Renal pelvis (tissue), 4 donors: Measurements from ENCODE around the gene ALDH1L1. TPM values are rescaled to one million over a fixed set of nuclear protein-coding genes. Genes with fewer than 3 reads are reported as not detected.

Experiments
- DNase-seq: peaks from one replicate; pipeline ENCODE4 v3.0.0-alpha.2; 2013
- polyA plus RNA-seq, 3 donors: library from polyadenylated mRNA; unstranded; fragments of 120-200 nt; gene quantifications; one replicate each; pipeline ENCODE4 v1.2.1, GENCODE V29; 2013; ENCODE audit not compliant: insufficient read length in 3 of 3

Gene ALDH1L1
- polyA plus RNA-seq, 3 donors, result 42.2 to 56.3 (median 46.2) TPM

DNA sequence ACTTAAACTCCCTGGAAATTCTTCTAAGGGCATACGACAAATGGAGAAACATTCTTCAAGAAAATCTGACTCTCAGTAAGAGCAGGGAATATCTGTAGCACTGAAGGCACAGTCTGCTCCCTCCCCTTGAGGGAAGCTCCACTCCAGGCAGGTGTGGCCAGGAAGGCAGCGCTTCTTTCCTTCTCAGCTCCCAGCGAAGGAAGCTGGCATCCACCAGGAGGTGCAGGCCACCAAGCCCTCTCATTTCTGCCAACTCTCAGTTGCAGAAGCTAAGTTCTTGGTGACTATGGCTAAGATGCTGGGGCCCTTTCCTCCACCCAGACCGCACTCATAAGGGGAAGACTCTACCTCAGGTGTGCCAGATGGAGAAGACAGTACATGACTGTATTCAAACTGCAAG lies 58.8 kb downstream of the ALDH1L1 start:
- no peak for DNase-seq

DNA sequence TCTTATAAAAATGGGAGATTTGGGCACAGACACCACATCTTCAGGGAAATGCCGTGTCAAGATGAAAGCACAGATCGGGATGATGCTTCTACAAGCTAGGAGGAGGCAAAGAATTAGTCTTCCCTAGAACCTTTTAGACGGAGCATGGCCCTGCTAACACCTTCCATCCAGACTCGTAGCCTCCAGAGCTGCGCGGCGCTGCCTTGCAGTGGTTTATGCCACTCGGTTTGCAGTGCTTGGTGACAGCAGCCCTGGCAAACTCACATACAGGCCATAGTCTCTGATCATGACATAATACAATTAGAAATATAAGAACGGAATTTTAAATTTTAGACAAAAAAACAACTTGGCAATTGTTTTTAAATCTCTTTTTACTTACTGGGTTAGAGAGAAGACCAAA lies 59.3 kb downstream of the ALDH1L1 start:
- DNase-seq, result no peak

DNA sequence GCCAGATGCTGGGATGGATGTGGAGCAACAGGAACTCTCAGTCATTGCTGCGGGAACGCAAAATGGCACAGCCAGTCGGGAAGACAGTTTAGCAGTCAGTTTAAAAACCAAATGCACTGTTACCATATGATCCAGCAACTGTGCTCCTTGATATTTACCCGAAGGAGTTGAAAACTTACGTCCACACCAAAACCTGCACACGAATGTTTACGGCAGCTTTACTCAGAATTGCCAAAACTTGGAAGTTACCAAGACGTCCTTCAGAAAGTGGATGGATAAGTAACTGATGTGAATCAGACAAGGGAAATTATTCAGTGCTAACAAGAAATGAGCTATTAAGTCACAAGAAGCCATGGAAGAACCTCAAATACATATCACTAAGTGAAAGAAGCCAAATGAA lies 60.4 kb downstream of the ALDH1L1 start:
- no peak for DNase-seq

DNA sequence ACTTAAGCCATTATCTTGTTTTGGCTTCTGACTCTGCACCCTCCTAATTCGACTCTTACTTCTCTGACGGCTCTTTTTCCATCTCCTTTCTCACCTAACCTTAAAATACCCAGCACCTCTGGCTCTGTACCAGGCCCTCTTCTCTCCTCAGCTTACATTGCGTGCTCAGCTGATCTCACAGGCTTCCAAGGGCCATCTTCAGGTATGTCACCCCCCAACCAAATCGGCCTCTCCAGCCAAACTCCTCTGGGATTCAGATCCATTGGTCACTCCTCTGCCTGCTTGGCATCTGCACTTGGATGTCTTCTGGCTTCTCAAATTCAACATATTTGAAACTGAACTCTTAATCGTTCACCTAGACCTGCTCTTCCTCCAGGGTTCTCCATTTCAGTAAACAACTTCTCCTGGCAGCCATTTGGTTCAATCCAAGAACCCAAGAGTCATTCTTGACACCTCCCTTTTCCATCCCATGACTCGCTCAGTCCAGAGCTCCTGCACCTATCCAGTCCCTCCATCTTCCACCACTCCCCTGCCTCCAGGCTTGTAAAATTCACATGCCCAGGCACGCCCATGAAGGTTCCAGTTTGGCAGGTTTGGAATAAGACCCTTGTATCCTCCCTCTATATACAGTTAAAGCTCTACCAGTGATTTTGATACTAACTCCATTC lies 61.2 kb downstream of the ALDH1L1 start:
- DNase-seq, result no peak

DNA sequence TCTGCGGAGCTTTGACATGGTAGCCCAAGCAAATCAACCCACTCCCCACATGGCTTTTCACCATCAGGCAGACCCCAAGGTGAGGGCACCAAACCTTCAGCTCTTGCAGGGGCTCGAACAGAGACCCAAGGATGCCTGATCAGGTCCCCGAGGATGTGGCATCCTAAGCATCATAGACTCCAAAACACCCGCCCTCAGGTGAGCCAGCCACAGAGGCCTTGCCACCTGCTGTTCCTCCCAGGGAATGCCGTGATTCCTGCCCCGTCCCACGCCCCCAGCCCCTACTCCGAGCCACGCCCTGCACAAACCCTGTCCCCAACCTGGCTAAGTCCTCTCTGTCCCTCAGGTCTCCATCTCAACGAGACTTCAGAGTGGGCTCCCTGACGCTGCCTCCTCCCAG lies 61.8 kb downstream of the ALDH1L1 start:
- DNase-seq, result no peak

DNA sequence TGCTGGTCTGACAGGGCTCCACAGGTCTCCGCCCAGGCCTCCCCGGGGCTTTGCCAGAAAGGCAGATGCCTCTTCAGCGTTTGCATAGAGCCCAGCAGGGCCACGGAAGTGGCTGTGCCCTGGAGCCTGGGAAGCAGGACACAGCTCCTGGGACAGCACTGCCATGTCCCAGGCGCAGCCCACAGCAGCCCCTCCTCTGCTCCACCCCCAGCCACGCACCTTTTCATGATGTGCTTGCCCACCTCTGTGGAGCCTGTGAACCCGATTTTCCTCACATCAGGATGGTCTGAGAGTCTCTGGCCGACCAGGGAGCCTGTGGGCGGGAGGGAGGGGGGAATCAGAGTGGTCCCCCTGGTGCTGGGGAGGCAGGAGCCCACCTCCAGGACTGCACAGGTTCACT lies 62.6 kb downstream of the ALDH1L1 start:
- no peak for DNase-seq

DNA sequence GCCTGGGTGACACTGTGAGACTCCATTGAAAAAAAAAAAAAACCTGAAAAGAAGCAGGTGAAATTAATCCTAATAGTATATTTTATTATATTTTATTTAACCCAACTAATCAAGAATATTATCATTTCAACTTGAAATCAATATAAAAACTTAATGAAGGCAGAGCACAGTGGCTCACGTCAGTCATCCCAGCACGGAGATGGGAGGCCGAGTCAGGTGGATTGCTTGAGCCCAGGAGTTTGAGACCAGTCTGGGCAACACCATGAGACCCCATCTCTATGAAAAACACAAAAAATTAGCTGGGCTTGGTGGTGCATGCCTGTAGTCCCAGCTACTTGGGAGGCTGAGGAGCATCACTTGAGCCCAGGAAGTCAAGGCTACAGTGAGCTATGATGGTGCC lies 63.2 kb downstream of the ALDH1L1 start:
- no peak for DNase-seq

DNA sequence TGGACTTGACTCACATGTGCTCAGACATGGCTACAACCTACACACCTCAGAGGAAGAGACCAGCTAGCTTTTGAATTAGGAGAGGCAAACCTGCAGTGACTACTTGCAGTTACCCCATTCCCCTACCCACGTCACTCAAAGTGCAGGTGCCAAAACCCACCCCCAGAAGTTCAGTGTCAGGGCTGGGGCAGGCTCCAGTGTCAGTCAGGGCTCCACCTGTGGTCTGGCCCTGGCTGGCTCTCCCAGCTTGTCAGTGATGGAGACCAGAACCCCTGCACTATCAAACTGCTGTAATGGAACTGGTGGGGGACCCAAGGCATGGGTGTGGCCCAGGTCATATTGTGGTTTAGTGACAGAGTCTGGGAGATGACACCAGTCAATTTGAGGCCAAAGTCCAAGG lies 63.9 kb downstream of the ALDH1L1 start:
- DNase-seq, result no peak

DNA sequence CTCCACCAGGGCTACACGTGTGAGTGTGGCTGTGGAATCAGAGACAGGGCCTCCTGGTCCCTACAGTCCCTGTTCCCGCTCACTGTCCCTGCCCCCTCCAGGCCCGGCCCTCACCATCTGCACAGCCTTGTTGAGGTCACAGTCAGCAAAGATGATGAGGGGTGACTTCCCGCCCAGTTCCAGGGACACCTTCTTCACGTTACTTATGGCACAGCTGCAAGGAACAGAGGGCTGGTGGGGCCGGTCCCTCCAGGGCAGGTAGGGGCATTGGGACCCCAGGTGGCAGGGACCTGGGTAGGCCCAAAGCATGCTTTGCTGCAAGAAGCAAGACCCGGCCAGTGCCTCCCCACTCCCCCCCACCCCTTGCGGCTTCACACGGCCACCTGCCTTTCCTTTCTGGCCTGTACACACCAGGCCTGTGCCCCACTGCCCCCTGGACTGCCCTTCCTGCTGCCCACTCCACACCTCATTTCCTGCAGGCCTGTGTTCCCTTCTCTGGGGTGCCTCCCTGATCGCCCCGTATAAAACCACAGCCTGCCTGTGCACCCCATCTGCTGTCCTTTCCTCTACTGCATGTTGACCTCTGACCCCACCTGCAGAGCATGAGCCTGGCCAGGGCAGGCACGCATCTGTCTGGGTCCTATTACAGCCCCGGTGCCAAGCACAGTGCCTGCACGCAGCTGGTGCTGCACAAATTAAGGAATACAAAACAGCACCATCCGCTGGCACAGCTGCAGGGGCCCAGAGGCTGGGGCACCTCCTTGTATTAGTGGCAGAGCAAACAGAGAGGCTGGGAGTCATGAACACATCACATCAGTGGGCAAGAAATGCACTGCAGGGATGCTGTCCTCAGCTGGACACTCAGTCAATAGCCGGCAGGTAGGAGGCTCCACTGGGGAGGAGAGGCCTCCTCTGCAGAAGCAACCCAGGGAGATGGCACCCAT lies 65.7 kb downstream of the ALDH1L1 start:
- no peak for DNase-seq

DNA sequence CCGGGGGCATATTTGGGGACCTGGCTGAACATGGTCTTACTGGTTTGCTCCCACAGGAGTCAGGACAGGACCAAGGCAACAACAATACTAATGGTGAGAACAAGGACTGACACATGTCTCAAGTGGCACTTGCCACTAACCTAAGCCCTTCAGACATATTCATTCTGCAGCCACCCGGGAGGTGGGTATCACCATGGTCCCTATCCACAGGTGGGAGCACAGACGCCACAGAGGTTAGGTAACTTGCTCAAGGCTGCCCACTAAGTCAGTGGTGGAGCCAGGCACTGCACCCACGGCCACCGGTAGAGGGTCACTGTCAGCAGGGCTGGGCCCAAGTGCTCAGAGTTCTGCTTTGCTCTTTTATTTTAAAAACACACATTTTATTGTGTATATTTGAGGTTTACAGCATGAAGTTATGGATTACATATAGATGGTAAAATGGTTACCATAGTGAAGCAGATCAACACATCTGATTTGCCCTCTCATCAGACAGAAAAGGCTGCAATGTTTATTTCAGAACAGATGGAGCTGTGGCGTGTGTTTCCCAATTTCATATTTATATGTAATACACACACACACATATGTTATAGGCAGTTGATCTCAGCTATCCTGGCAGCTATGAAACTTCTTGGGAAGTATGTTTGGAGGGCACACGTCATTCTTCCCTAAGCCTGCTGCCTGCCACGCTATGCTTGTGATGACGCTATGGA lies 66.5 kb downstream of the ALDH1L1 start:
- DNase-seq, result no peak

DNA sequence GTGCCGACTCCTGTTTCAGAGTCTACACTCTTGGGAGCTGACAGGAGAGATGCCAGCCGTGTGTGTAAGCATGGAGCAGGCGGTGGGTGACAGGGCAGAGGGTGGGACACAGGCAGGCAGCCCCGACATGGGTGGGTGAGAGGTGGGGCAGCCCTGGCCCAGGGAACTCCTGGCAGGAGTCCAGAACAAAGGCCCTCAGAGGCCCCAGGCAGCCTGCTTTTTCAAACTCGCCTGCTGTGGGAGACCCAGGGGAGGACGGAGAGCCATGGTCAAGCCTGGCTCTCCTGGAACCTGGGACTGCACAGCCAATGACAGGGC lies 67.2 kb downstream of the ALDH1L1 start:
- DNase-seq, result no peak

DNA sequence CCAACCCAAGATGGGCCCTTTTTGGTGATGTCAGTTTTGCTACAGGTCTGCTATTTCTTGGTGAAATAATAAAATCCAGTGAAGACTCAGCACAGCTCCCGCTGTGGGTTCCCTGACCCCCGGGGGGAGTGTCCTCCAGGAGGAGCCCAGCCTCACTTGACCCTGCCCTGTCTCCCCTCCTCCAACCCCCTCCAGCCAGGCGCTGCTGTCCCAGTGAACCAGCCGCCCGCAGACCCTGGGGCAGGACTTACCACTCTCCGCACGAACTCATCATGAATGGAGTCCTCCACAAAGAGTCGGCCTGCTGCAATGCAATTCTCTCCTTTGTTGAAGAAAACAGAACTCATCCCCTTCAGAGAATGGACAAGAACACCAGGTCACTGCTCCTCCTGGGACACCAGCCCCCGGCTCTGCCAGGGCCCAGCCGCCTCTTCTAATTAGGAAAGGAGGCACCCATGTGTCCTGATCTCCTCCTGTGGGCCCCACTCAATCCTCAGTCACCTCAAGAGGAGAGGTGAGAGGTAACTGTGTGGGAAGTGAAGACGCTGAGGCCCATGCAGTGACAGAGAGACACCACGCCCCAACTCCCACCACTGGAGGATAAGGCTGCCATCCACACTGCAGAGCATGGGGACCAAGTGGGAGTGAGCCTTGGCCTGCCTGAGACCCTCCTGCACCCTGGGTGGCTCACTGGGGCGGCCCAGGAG lies 67.7 kb downstream of the ALDH1L1 start:
- no peak for DNase-seq

DNA sequence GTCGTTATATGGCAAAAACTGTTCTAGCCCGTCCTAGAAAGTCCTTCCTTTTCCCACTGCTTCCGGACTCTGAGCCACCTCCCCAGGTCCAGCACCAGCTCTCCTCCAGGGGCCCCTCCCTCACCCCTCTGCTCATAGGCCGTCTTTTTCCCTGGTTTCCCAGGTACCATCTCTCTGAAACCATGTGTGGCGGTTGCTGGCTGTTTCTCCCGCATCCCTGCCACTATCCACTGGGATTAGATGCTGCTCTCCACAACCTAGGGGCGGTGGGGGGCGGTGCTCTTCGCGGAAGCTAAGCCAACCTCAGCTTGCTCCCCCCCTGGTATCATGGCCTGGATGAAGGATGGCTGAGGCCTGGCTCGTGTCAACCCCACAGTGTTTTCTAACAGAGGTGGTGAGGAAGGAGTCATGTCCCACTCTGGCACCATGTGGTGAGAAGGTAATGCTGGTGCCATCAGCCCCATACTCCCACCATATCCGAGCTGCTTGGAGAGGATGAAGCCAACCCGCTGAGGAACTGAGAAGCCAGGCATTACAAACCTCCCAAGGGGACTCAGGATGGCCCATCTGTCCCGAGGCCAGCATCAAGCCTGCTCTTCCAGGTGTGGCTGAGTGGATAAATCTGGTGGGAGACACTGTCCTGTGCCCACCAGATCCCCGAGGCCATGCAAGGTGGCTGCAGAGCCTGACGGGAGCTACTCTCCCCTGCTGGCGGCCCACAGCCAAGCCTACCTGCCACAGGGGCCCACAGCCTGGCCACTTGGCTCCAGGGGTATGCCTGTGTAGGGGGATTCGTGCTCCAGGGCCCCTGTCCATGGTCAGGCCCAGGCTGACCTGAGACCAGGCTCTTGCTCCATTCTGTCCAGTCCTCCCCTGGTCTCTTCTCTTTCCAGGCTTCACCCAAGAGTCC lies 68.6 kb downstream of the ALDH1L1 start:
- DNase-seq, result no peak

DNA sequence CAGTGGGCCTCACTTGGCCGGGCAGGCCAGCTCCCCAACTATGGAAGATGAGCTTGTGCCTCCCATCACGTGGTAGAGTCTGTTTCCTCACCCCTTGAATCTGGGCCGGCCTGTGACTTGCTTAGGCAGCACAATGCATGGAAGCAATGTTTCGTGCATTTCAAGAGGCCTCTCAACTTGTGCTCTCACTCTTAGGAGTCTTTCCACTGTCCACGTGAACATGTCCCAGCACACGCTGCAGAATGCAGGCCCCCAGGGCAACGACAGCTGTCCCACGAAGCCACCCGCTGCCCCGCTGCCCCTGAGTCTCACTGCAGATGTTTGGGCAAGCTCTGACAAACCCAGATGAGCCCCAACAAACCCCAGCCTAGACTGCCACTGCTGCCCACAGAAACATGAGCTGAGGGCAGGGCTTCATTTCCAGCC lies 69.2 kb downstream of the ALDH1L1 start:
- DNase-seq, result no peak

DNA sequence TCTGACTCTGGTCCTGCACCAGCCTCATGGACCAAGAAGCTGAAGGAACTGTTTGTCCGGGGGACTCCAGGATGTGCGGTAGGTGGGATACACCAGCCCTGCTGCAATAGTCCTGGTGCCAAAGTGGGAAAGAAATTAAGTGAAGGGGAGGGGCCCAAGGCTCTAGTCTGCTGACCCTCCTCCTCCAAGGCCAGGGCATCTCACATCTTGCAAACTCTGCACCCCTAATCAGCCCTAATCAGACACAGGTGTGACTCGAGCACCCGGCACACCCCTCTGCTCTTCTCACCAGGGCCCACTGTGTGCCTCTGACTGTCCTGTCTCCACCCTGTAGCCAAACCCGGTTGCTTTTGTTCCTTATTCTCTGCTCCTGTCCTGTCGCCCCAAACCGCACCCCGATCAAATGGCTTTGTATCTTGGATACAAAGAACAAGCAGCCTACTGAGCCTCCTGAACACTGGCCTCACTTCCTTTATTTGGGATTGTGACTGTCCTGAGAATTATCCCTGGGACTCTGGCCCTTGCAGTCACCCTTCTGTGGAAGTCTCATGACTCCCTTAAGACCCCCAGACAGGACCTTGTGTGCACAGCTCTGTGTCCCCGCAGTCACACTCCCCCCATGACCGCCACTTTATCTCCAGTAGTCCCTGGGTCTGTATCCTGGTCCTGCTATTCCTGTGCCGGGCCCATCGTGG lies 69.8 kb downstream of the ALDH1L1 start:
- DNase-seq, result no peak

DNA sequence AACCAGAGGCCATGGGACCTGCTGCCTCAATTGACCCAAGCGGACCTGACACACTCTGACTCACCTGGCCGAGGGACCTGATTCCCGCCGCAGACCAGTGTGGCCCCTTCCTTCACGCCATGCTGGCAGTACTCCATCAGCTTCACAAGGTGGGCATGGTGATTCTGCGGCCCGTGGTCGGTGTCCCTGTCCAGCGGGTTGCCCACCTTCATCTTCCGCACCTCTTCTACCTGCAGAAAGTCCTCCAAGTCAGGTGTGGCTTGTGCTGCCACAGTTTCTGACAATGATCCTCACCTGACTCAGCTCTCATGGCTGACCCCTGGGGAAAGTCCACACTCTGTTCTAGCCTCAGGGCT lies 70.5 kb downstream of the ALDH1L1 start:
- no peak for DNase-seq

DNA sequence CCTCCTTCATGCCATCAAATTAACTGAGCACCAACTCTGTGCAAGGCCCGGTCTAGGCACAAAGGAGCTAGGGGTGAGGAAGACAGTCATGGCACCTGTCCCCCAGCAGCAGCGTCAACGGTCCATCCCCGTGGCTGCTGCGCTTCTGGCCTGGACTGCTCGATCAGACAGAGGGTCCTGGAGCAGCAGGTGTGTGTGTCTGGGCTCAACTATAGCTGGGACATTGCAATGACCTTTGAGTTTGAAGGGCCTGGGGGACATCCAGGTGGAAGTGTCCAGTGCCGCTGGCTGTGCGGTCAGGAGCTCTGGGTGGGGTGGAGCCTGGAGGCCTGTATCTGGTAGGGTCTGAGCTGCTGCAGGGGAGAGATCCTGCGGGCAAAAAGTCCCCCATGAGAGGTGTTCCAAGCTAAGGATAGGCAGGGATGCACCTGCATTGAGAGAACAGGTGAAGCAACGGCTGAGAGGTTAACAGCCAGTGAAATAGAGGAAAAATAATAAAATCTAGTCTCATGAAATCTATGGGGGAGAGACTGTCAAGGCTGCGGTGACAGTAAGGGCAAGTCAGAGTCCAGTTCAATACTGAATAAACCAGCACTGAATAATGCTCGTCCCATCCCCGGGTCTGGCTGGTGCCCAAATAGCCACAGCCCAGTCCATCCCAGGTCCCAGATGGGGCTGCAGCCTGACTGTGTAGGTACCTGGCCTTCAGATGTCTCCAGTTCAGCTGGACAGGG lies 71.1 kb downstream of the ALDH1L1 start:
- no peak for DNase-seq

DNA sequence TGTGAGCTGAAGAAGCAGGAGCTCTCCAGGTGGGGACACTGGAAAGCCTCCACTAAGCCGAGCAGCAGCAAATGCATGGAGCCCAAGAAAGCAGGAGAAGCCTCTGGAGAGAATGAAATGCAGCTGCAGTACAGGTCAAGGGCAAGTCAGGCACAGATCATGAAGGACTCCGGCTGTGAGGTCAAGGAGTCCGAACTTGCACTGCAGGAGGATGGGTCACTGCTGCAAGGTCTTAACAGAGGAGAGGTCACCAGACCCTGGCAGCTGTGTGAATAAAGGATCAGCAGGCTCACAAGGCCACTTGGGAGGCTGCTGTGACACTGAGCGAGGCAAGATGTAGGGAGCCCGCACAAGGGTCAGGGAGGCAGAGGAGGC lies 71.7 kb downstream of the ALDH1L1 start:
- DNase-seq, result no peak

DNA sequence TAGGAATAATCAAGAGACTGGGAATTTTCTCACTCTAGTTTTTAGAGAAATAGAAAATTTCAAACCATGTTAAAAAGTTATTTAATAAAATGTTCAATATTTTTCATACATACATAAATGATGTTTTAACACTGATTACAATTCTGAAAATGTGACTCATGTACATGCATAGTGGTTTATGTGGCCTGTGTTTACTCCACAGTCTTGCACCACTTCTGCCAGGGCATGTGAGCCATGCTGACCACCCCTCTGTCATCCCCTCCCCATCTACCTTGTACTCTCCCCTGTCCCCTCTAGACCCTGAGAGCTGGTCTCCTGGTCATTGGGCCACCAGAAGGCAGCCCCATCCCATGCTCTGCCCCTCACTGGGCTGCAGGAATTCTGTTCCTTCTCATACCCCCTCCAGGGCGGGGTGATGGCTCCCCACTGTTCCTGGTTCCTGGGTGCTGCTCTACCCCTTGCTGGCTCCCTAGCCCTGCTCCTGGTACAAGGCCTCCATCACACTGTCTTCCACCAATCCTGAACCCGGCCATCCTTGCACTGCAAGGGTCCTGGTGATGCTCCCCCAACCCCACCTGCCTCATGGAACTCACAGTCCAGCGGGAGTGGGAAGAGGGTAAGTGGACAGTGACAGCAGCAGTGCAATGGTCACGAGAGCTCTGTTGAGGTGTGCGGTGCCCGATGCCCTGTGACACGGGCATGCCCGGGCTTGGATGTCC lies 72.3 kb downstream of the ALDH1L1 start:
- DNase-seq, result no peak
